GM12872 (cell line): ENCODE measurements around the gene SLC9B2.
A peak's percentile ranks its signal among the peaks of the same experiment; 100 is the strongest.

ENCODE experiments used
- CTCF ChIP-seq: IDR thresholded peaks from 3 replicates; pipeline ENCODE4 v1.5.1; 2011; ENCODE audit warnings: low read depth, mild to moderate bottlenecking, low read length, moderate library complexity; ENCODE audit not compliant: insufficient read depth

The SLC9B2 gene

GRCh38 chr4:103104886-103105285, 28.3 kb upstream of the SLC9B2 start:
- TF ChIP-seq CTCF = no peak

GRCh38 chr4:103100691-103101090, 24.1 kb upstream of the SLC9B2 start:
- no peak for TF ChIP-seq CTCF

- peak; percentile 65 for TF ChIP-seq CTCF
Observed at GRCh38 chr4:103099691-103100392, 23.3 kb upstream of the SLC9B2 start, which contains the start of gene BDH2. TSS of gene BDH2 (minus strand) at chr4:103099834. CDS start at chr4:103096254, 3,580 bp downstream.

GRCh38 chr4:103098756-103099440, 22.3 kb upstream of the SLC9B2 start:
- TF ChIP-seq CTCF = no peak

GRCh38 chr4:103098341-103098740, 21.8 kb upstream of the SLC9B2 start:
- no peak for TF ChIP-seq CTCF

- TF ChIP-seq CTCF = no peak
Observed at GRCh38 chr4:103097112-103097511, 20.6 kb upstream of the SLC9B2 start.

- no peak for TF ChIP-seq CTCF
Observed at GRCh38 chr4:103095080-103095479, 18.5 kb upstream of the SLC9B2 start.
